Transverse colon (tissue), 4 donors: ENCODE results near the gene TTC16.

Source experiments
- CTCF ChIP-seq, 5 experiments: fragments of 200-600 bp in 3 of 5; fragments of 450-650 bp in 2 of 5; sonication (generic) in 3 of 5; IDR thresholded peaks; 1 replicate in 2 of 5; 2 replicates in 3 of 5; pipeline ENCODE4 v1.5.1; 2016 to 2017; ENCODE audit warnings: antibody characterized with exemption in 5 of 5, inconsistent platforms in 3 of 5, mild to moderate bottlenecking in 2 of 5, moderate library complexity in 1 of 5
- EP300 ChIP-seq: sonication (generic); formaldehyde crosslinking; IDR thresholded peaks from one replicate; pipeline ENCODE4 v1.6.1; 2017; ENCODE audit warnings: antibody characterized with exemption, low read depth
- POLR2AphosphoS5 ChIP-seq, 3 donors: sonication (generic); formaldehyde crosslinking; IDR thresholded peaks; one replicate each; pipeline ENCODE4 v1.6.1; 2016; ENCODE audit warnings: antibody characterized with exemption in 3 of 3

- TF ChIP-seq CTCF (IDR thresholded peaks at IDR 0.05): peak in 4 of 5 experiments; percentile 8 to 48 (median 28)
- TF ChIP-seq POLR2AphosphoS5 (IDR thresholded peaks at IDR 0.05): peak; percentile 52 to 59 (median 59)
- no peak for TF ChIP-seq EP300
Measured at GRCh38 chr9:127698985-127699670, 16.8 kb upstream of the TTC16 start.
